Sigmoid colon (tissue), 7 donors: ENCODE measurements around the gene TTLL3. TPM values are rescaled to one million over a fixed set of nuclear protein-coding genes. Genes with fewer than 3 reads are reported as not detected.

Source experiments
- DNase-seq: peaks from one replicate; pipeline ENCODE4 v3.0.0-alpha.2; 2019
- H3K27ac ChIP-seq, 4 donors: fragments of 200-600 bp; sonication (generic); one replicate each; pipeline ENCODE4 v1.5.1; 2016 to 2019; ENCODE audit warnings: mild to moderate bottlenecking in 1 of 4
- H3K27me3 ChIP-seq, 3 donors: fragments of 200-600 bp; sonication (generic); one replicate each; pipeline ENCODE4 v1.5.1; 2019; ENCODE audit warnings: mild to moderate bottlenecking in 1 of 3
- H3K36me3 ChIP-seq, 4 donors: fragments of 200-600 bp; sonication (generic); one replicate each; pipeline ENCODE4 v1.5.1; 2016 to 2019
- H3K4me1 ChIP-seq, 4 donors: fragments of 200-600 bp; sonication (generic); one replicate each; pipeline ENCODE4 v1.5.1; 2017 to 2019
- H3K4me3 ChIP-seq, 4 donors: fragments of 200-600 bp; sonication (generic); one replicate each; pipeline ENCODE4 v1.5.1; 2017 to 2019; ENCODE audit warnings: mild to moderate bottlenecking in 2 of 4, moderate library complexity in 1 of 4
- H3K9me3 ChIP-seq, 4 donors: fragments of 200-600 bp in 3 of 4; sonication (generic) in 3 of 4; one replicate each; pipeline versions ENCODE4 v1.5.1 to v1.6.1; 2013 to 2019
- EP300 ChIP-seq, 4 donors: sonication (generic); formaldehyde crosslinking; IDR thresholded peaks; one replicate each; pipeline ENCODE4 v1.6.1; 2017; ENCODE audit warnings: antibody characterized with exemption in 4 of 4
- POLR2A ChIP-seq, 2 donors: fragments of 450-650 bp; IDR thresholded peaks; one replicate each; pipeline ENCODE4 v1.6.1; 2016; ENCODE audit warnings: antibody characterized with exemption in 2 of 2, mild to moderate bottlenecking in 2 of 2, moderate library complexity in 2 of 2
- POLR2AphosphoS5 ChIP-seq, 4 donors: sonication (generic); formaldehyde crosslinking; IDR thresholded peaks; one replicate each; pipeline ENCODE4 v1.6.1; 2017; ENCODE audit warnings: antibody characterized with exemption in 4 of 4
- WGBS, 2 donors: extraction: QIAGEN DNeasy Blood & Tissue Kit; methylation state at CpG; one replicate each; pipeline ENCODE4 v1.1.7; 2013; 5-methylcytosine and 5-hydroxymethylcytosine counted together
- intact Hi-C: fragments of 100-400 bp; cut with DNase I; formaldehyde crosslinking; loops from one replicate; pipeline ENCODE4 v1.15.1; 2023
- polyA plus RNA-seq, 3 donors: library from polyadenylated mRNA; stranded (reverse); fragments of 200-250 nt; gene quantifications; one replicate each; pipeline ENCODE4 v1.2.3, GENCODE V29; 2013
- total RNA-seq, 4 donors: library from RNA; depleted of rRNA; stranded (reverse); fragments of >200 nt; gene quantifications; one replicate each; pipeline ENCODE4 v1.1.0, GENCODE V29; 2016
- TF ChIP-seq, protein P1 (sequence below), 4 experiments: fragments of 450-650 bp in 3 of 4; fragments of 200-600 bp in 1 of 4; IDR thresholded peaks; one replicate each; pipeline ENCODE4 v1.5.1; 2016 to 2019; ENCODE audit warnings: antibody characterized with exemption in 4 of 4, mild to moderate bottlenecking in 3 of 4, moderate library complexity in 2 of 4
- donor health status: healthy with polysubstance abuse.
- donor health status: Bipolar disorder and iron deficiency.
- donor health status: healthy.

The TTLL3 gene
- total and polyA plus RNA-seq, 7 donors: 4.4 to 117 (median 35.3) TPM

DNA sequence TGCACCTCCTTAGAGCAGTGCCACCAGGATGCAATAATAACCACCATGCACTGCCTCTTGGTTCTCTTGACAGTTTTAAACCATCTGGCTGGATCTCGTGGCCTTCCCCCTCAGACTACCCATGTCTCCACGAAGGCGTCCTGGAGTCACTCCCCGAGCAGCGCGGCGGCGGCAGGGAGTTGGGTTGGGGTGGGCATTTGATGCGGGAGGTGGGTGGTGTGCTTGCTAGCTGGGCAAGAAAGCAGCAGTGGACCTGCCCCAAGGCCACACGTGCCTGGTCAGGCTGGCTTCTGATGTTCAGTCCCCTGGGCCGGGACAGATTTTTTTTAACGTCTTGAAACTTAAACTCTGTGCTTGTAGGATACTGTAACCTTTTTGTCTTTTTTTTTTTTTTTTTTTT is 3.9 kb upstream of the TTLL3 start:
- no peak for DNase-seq
- Histone ChIP-seq H3K27ac (no peak overlapping the region), H3K27me3 (no peaks in the 10 kb centered on the region), H3K36me3 (peaks cover 46 to 56% (median 53%) of the 10 kb centered on the region in 4 donors), H3K4me1 (peaks cover 0 to 16% (median 10%) of the 10 kb centered on the region in 4 donors), H3K4me3 (no peak overlapping the region), H3K9me3 (no peaks in the 10 kb centered on the region)
- TF ChIP-seq POLR2AphosphoS5 (IDR thresholded peaks at IDR 0.05) (no peak), POLR2A (IDR thresholded peaks at IDR 0.05) (no peak), EP300 (IDR thresholded peaks at IDR 0.05) (no peak)
- TF ChIP-seq, protein P1, sequence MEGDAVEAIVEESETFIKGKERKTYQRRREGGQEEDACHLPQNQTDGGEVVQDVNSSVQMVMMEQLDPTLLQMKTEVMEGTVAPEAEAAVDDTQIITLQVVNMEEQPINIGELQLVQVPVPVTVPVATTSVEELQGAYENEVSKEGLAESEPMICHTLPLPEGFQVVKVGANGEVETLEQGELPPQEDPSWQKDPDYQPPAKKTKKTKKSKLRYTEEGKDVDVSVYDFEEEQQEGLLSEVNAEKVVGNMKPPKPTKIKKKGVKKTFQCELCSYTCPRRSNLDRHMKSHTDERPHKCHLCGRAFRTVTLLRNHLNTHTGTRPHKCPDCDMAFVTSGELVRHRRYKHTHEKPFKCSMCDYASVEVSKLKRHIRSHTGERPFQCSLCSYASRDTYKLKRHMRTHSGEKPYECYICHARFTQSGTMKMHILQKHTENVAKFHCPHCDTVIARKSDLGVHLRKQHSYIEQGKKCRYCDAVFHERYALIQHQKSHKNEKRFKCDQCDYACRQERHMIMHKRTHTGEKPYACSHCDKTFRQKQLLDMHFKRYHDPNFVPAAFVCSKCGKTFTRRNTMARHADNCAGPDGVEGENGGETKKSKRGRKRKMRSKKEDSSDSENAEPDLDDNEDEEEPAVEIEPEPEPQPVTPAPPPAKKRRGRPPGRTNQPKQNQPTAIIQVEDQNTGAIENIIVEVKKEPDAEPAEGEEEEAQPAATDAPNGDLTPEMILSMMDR (IDR thresholded peaks at IDR 0.05): no peak
- intact Hi-C loops: loop anchor here (5.0 kb wide), 1 partner anchor 89 kb away; no protein-coding TSS in a partner anchor
- 92 to 94% methylated on average over 12 of the region's 12 CpGs for WGBS, 2 donors

DNA sequence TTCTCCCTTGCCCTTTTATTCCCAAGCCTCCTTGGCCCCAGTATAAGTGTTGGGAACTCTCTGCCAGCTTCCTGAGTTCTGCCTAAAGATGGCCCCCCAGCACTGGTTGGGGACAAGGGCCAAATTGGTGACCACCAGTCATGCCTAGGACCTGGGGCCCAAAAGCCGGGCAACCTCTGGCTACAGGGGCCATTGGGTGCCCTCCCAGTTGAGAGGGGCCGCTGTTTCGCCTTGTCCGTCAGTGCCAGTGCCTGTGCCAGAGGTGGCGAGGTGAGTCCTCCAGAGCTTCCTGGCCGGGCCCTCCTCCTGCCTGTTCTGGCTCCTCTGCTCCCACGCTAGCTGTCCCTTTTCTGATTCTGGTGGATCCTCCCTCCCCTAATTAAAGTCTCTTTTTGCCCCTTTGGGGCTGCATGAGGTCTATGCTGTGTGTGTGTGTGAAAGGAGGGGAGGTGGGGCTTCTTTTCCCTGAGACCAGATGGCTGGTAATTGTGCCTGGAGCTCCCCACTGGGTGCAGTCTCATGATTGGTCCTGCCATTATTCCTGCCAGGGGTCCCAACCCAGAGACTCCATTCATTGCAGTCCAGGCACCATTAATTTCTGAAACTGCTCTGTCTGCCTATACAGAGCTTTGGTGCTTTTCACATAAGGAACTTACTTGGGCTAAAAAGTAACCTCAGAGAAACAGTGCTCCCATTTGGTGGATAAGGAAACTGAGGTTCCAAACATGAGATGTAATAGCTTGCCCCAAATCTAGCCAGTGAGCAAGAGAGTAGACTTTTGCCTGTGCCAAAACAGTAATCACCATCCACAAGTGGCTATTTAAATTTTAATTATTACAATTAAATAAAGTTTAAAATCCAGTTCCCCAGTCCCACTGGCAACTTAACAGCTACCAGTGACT is 3.1 kb upstream of the TTLL3 start:
- TF ChIP-seq POLR2AphosphoS5 (IDR thresholded peaks at IDR 0.05) (no peak), POLR2A (IDR thresholded peaks at IDR 0.05) (no peak), EP300 (IDR thresholded peaks at IDR 0.05) (no peak)
- TF ChIP-seq, protein P1 (IDR thresholded peaks at IDR 0.05): no peak
- H3K27ac ChIP-seq: no peak overlapping the region
- intact Hi-C loops: loop anchor here (5.0 kb wide), 1 partner anchor 90 kb away; no protein-coding TSS in a partner anchor
- H3K4me3 ChIP-seq: no peak overlapping the region
- DNase-seq: no peak
- 95 to 96% methylated on average over 7 of the region's 7 CpGs for WGBS, 2 donors
- H3K9me3 ChIP-seq: no peaks in the 10 kb centered on the region
- H3K4me1 ChIP-seq: peaks cover 0 to 17% (median 13%) of the 10 kb centered on the region in 4 donors
- no peaks in the 10 kb centered on the region for H3K27me3 ChIP-seq
- peaks cover 38 to 48% (median 45%) of the 10 kb centered on the region in 4 donors for H3K36me3 ChIP-seq

DNA sequence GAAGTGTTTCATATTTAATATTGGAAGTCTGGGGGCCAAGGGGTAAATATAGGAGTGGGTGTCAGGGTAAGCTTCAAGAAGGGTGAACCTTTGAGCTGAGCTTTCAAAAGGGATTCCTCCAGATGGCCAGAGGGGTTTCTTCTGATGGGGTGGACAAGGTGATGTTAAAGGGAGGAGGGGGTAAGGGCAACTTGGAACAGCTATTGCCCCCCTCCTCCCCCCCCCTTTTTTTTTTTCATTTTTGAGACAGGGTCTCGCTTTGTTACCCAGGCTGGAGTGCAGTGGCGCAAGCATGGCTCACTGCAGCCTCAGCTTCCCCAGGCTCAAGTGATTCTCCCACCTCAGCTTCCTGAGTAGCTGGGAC is 2.1 kb upstream of the TTLL3 start:
- Histone ChIP-seq H3K4me3 (no peak overlapping the region), H3K4me1 (peaks cover 0 to 17% (median 13%) of the 10 kb centered on the region in 4 donors), H3K36me3 (peaks cover 32 to 46% (median 40%) of the 10 kb centered on the region in 4 donors), H3K27ac (peak overlapping the region in 1 of 4 donors; percentile 98), H3K9me3 (no peaks in the 10 kb centered on the region), H3K27me3 (no peaks in the 10 kb centered on the region)
- DNase-seq: no peak
- no peak for TF ChIP-seq POLR2A (IDR thresholded peaks at IDR 0.05)
- TF ChIP-seq, protein P1 (IDR thresholded peaks at IDR 0.05): no peak
- TF ChIP-seq POLR2AphosphoS5 (IDR thresholded peaks at IDR 0.05): no peak
- no peak for TF ChIP-seq EP300 (IDR thresholded peaks at IDR 0.05)
- intact Hi-C loops: loop anchor here (5.0 kb wide), 1 partner anchor 91 kb away; no protein-coding TSS in a partner anchor
- 72 to 90% methylated on average over 2 of the region's 2 CpGs for WGBS, 2 donors

DNA sequence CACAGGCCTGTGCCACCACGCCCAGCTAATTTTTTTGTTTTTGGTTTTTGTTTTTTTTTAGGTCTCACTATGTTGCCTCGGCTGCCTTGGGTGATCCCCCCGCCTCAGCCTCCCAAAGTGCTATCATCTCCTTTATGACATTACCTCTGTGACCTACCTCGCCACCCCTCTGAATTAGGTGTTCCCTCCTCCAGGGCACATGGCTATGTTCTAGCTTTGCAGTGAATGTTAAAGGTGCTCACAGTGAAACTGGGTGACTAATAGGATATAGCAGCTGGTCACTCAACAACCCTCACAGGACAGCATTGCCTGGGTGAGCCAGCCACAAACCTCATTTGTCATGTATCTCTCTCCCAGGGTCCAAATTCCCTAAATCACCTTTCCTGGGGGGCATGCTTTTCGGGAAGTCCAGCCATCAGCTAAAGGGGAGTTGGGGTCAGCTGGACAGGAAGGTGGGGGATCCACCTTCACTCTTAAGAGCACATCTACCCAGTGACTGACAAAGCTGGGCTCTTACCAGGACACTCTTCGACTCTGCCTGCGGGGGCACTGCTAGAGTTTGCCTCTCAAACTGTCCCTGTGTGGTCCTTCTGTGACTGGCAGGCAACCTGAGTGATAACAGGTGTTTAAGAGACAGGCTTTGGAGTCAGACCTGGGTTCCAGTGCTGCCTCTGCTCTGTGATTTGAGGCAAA is 1.6 kb upstream of the TTLL3 start:
- peak overlapping the region; percentile 95 to 98 (median 96) for H3K27ac ChIP-seq
- TF ChIP-seq, protein P1 (IDR thresholded peaks at IDR 0.05): no peak
- TF ChIP-seq POLR2AphosphoS5 (IDR thresholded peaks at IDR 0.05) (no peak), POLR2A (IDR thresholded peaks at IDR 0.05) (no peak), EP300 (IDR thresholded peaks at IDR 0.05) (no peak)
- peaks cover 0 to 17% (median 13%) of the 10 kb centered on the region in 4 donors for H3K4me1 ChIP-seq
- H3K27me3 ChIP-seq: no peaks in the 10 kb centered on the region
- no peak for DNase-seq
- WGBS, 2 donors: 51 to 69% methylated on average over 7 of the region's 7 CpGs
- no peak overlapping the region for H3K4me3 ChIP-seq
- intact Hi-C loops: loop anchor here (5.0 kb wide), 1 partner anchor 91 kb away; no protein-coding TSS in a partner anchor
- no peaks in the 10 kb centered on the region for H3K9me3 ChIP-seq
- peaks cover 26 to 46% (median 35%) of the 10 kb centered on the region in 4 donors for H3K36me3 ChIP-seq
